ENCODE results near the gene CEP104. TPM values are rescaled to one million over a fixed set of nuclear protein-coding genes. Genes with fewer than 3 reads are reported as not detected.

Gene CEP104
- total and polyA plus RNA-seq, 2 donors (not counting 1 experiment from before 2014, with no cell fraction given), result 25.4 to 28.9 TPM

DNA sequence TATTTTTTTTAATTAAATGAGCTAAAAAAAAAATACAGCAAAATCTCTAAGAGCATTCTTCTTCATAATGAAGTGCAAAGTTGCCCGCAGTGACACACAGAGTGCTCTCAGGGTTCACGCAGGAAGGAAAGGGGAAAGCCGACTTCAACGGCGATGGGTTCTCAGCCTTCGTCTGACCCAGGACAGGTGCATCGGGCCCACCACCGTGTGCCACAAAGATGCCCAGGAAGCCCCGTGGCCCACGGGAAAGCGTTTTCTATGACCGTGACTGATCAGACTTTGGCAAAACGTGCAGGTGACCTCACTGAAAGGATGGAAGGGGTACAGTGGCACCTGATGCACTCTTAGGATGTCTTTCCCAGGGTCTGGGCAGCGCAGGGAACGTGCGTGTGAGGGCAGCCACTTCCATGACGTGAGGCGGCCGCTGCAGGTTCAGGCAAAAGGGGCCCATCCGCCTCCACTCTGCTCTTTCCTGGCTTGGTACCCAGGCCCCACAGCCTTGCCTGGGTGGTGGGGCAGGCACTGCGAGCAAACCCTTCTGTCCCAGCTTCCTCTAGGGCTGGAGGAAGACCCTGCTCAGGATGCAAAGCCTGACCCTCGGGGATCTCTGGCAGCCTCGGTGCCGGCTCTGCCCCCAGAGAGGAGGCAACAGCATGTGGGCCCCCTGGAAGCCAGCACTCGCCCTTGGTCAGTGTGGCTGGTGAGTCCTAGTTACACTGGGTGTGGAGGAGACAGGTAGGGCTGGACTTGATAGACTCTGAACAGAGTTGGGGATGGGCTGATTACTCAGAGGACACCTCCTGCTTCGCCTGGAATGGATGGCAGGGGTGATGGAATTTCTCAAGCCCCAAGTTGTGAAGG lies 69.0 kb downstream of the CEP104 start:
- Histone ChIP-seq H3K4me3 (replicated peaks in 1 of 4; ENCODE audit: control extremely low read depth in 1 of 4, insufficient read depth in 1 of 4, low read depth in 3 of 4, low read length in 4 of 4) (no peak overlapping the region), H3K27ac (ENCODE audit: insufficient read depth, low read length) (no peak overlapping the region), H3K4me1 (ENCODE audit: control insufficient read depth, extremely low read depth, insufficient read depth, low read length) (no peaks in the 10 kb centered on the region), H2AFZ (ENCODE audit: low read length) (no peak overlapping the region), H3K79me2 (ENCODE audit: control insufficient read depth, insufficient read depth, low read length) (peaks cover 46% of the 10 kb centered on the region), H3K27me3 (ENCODE audit: control insufficient read depth, insufficient read depth, low read length) (no peaks in the 10 kb centered on the region), H3K36me3 (ENCODE audit: control insufficient read depth, insufficient read depth, low read length) (peaks cover 14% of the 10 kb centered on the region), H3K9ac (ENCODE audit: insufficient read depth, low read length) (no peak overlapping the region), H4K20me1 (ENCODE audit: control insufficient read depth, extremely low read depth, insufficient read depth, low read length) (peaks cover 3% of the 10 kb centered on the region), H3K9me3 (ENCODE audit: control insufficient read depth, insufficient read depth, low read depth, low read length) (no peaks in the 10 kb centered on the region), H3K4me2 (ENCODE audit: extremely low read depth, insufficient read depth, low read length) (no peak overlapping the region)
- no peak for DNase-seq (ENCODE audit: low read depth in 2 of 2)
- TF ChIP-seq, protein P1, sequence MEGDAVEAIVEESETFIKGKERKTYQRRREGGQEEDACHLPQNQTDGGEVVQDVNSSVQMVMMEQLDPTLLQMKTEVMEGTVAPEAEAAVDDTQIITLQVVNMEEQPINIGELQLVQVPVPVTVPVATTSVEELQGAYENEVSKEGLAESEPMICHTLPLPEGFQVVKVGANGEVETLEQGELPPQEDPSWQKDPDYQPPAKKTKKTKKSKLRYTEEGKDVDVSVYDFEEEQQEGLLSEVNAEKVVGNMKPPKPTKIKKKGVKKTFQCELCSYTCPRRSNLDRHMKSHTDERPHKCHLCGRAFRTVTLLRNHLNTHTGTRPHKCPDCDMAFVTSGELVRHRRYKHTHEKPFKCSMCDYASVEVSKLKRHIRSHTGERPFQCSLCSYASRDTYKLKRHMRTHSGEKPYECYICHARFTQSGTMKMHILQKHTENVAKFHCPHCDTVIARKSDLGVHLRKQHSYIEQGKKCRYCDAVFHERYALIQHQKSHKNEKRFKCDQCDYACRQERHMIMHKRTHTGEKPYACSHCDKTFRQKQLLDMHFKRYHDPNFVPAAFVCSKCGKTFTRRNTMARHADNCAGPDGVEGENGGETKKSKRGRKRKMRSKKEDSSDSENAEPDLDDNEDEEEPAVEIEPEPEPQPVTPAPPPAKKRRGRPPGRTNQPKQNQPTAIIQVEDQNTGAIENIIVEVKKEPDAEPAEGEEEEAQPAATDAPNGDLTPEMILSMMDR (conservative IDR thresholded peaks at IDR 0.05 in 1 of 2, IDR thresholded peaks at IDR 0.05 in 1 of 2; ENCODE audit: low read depth in 1 of 2, low read length in 2 of 2), result no peak
- no peak for TF ChIP-seq EZH2 (IDR thresholded peaks at IDR 0.05; ENCODE audit: low read length, missing control alignments)

DNA sequence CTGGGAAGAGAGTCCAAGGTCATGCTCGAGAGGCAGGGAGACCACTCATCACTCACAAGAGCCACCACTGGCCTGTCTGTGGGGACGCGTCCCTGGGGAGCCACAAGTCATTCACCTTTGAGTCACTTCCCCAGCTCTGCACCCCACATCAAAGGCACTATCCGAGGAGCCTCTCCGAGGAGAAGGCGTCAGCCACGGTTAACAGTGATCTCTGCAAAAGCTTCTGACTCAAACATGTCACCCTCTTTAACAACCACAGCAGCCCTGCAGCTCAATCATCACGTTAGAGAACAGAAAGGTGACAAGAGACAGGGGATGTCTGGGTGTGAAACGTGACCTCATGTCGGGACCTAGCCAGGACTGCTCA lies 69.7 kb downstream of the CEP104 start:
- no peak for DNase-seq (ENCODE audit: low read depth in 2 of 2)
- peaks cover 19% of the 10 kb centered on the region for H3K36me3 ChIP-seq (ENCODE audit: control insufficient read depth, insufficient read depth, low read length)
- no peaks in the 10 kb centered on the region for H3K27me3 ChIP-seq (ENCODE audit: control insufficient read depth, insufficient read depth, low read length)
- H3K79me2 ChIP-seq (ENCODE audit: control insufficient read depth, insufficient read depth, low read length), result peaks cover 41% of the 10 kb centered on the region
- no peaks in the 10 kb centered on the region for H3K9me3 ChIP-seq (ENCODE audit: control insufficient read depth, insufficient read depth, low read depth, low read length)
- H2AFZ ChIP-seq (ENCODE audit: low read length), result no peak overlapping the region
- TF ChIP-seq EZH2 (IDR thresholded peaks at IDR 0.05; ENCODE audit: low read length, missing control alignments), result no peak
- TF ChIP-seq, protein P1 (conservative IDR thresholded peaks at IDR 0.05 in 1 of 2, IDR thresholded peaks at IDR 0.05 in 1 of 2; ENCODE audit: low read depth in 1 of 2, low read length in 2 of 2), result no peak
- H3K4me1 ChIP-seq (ENCODE audit: control insufficient read depth, extremely low read depth, insufficient read depth, low read length), result no peaks in the 10 kb centered on the region
- H3K4me2 ChIP-seq (ENCODE audit: extremely low read depth, insufficient read depth, low read length), result no peak overlapping the region
- no peaks in the 10 kb centered on the region for H4K20me1 ChIP-seq (ENCODE audit: control insufficient read depth, extremely low read depth, insufficient read depth, low read length)
- no peak overlapping the region for H3K4me3 ChIP-seq (replicated peaks in 1 of 4; ENCODE audit: control extremely low read depth in 1 of 4, insufficient read depth in 1 of 4, low read depth in 3 of 4, low read length in 4 of 4)
- no peak overlapping the region for H3K27ac ChIP-seq (ENCODE audit: insufficient read depth, low read length)
- H3K9ac ChIP-seq (ENCODE audit: insufficient read depth, low read length), result no peak overlapping the region

DNA sequence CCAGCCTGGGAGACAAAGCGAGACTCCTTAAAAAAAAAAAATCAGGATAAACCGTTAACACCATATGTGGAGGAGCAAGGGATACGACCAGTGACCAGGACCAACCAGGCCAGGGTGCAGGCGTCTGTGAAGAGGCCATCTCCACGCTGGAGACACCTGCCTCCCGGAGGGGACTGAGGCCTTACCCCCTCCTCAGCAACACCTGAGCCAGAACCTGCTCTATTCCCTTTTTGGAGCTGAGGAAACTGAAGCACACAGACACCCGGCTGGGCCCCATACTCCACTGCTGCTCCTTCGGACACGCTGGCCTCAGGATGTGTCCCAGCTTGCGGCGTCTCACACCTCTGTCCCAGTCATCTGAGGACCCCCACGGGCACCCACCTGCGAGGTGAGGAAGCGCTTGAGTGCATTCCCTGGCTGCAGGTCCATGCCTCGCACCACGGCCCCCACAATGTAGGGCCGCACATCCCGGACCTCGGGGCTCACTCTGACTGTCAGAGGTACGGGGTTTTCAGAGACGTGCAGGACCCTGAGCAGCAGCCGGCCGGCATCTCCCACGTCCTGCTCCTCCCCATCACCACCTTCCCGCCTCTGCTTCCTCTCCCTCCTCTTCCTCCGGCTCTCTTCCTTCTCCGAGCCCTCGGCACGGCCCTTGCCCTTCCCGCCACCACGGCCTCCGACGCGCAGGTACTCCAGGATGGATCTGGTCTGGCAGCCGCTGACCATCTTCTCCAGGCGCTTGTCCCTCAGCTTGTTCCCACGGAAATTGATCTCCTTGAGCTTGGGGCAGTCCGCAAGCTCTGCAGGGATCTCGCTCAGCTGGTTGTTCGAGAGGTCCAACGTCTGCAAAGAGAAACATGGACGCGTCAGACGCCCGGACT lies 70.3 kb downstream of the CEP104 start:
- H3K4me3 ChIP-seq (replicated peaks in 1 of 4; ENCODE audit: control extremely low read depth in 1 of 4, insufficient read depth in 1 of 4, low read depth in 3 of 4, low read length in 4 of 4), result no peak overlapping the region
- no peaks in the 10 kb centered on the region for H3K9me3 ChIP-seq (ENCODE audit: control insufficient read depth, insufficient read depth, low read depth, low read length)
- H3K4me1 ChIP-seq (ENCODE audit: control insufficient read depth, extremely low read depth, insufficient read depth, low read length), result no peaks in the 10 kb centered on the region
- H3K79me2 ChIP-seq (ENCODE audit: control insufficient read depth, insufficient read depth, low read length), result peaks cover 37% of the 10 kb centered on the region
- TF ChIP-seq, protein P1 (conservative IDR thresholded peaks at IDR 0.05 in 1 of 2, IDR thresholded peaks at IDR 0.05 in 1 of 2; ENCODE audit: low read depth in 1 of 2, low read length in 2 of 2), result no peak
- TF ChIP-seq EZH2 (IDR thresholded peaks at IDR 0.05; ENCODE audit: low read length, missing control alignments), result no peak
- H3K27ac ChIP-seq (ENCODE audit: insufficient read depth, low read length), result no peak overlapping the region
- no peaks in the 10 kb centered on the region for H4K20me1 ChIP-seq (ENCODE audit: control insufficient read depth, extremely low read depth, insufficient read depth, low read length)
- no peak overlapping the region for H3K4me2 ChIP-seq (ENCODE audit: extremely low read depth, insufficient read depth, low read length)
- peaks cover 21% of the 10 kb centered on the region for H3K36me3 ChIP-seq (ENCODE audit: control insufficient read depth, insufficient read depth, low read length)
- no peak overlapping the region for H3K9ac ChIP-seq (ENCODE audit: insufficient read depth, low read length)
- no peak overlapping the region for H2AFZ ChIP-seq (ENCODE audit: low read length)
- DNase-seq (ENCODE audit: low read depth in 2 of 2), result no peak
- no peaks in the 10 kb centered on the region for H3K27me3 ChIP-seq (ENCODE audit: control insufficient read depth, insufficient read depth, low read length)

All from fibroblast of lung (primary cell).